H1 (cell line): ENCODE measurements around the gene PFKP. TPM values are rescaled to one million over a fixed set of nuclear protein-coding genes. Genes with fewer than 3 reads are reported as not detected.

Experiments used
- CBX5 ChIP-seq: fragments of 300-800, 300-1000 bp; sonication (generic); IDR thresholded peaks from 2 replicates; pipeline ENCODE4 v1.7.1; 2016; ENCODE audit warnings: antibody characterized with exemption, low read length, low read depth
- CHD1 ChIP-seq: IDR thresholded peaks from 2 replicates; pipeline ENCODE4 v1.6.1; 2012; ENCODE audit warnings: low read depth, low read length, improper control_type of control experiment
- CHD7 ChIP-seq: fragments of 300-600 bp; sonication (generic); IDR thresholded peaks from 2 replicates; pipeline ENCODE4 v1.7.1; 2012; ENCODE audit warnings: low read length, moderate library complexity, mild to moderate bottlenecking, inconsistent platforms; ENCODE audit not compliant: insufficient replicate concordance
- GABPA ChIP-seq: IDR thresholded peaks from 2 replicates; pipeline ENCODE4 v1.6.1; 2011; ENCODE audit warnings: mild to moderate bottlenecking, low read length, moderate library complexity, borderline replicate concordance; ENCODE audit not compliant: insufficient read depth
- RNF2 ChIP-seq: fragments of 200-900, 300-1000 bp; sonication (generic); IDR thresholded peaks from 2 replicates; pipeline ENCODE4 v1.7.1; 2016; ENCODE audit warnings: borderline replicate concordance, low read depth, mild to moderate bottlenecking, antibody characterized with exemption, low read length; ENCODE audit not compliant: poor library complexity, severe bottlenecking; ENCODE audit errors: missing control alignments
- YY1 ChIP-seq: IDR thresholded peaks from 2 replicates; pipeline ENCODE4 v1.6.1; 2011; ENCODE audit warnings: low read depth, mild to moderate bottlenecking, low read length
- polyA plus RNA-seq, 7 experiments: library from polyadenylated mRNA; depleted of rRNA in 3 of 7; stranded (reverse) in 5 of 7; unstranded in 2 of 7; fragments of >200 nt in 5 of 7; fragments of 200-250 nt in 2 of 7; gene quantifications; 1 replicate in 5 of 7; 2 replicates in 1 of 7; 4 replicates in 1 of 7; pipeline versions ENCODE4 v1.2.1 to v1.2.3, GENCODE V29; 2011 to 2013; ENCODE audit warnings: missing spikeins in 2 of 7, mixed read lengths in 2 of 7
- total RNA-seq: library from RNA; stranded (reverse); fragmentation: NEBNext Ultra II Directional; extraction: Animal tissue kit (Norgen Biotek cat#: 25700); gene quantifications from 2 replicates; pipeline ENCODE4 v1.2.1, GENCODE V29; 2021
- TF ChIP-seq, protein P1 (sequence below): IDR thresholded peaks from 2 replicates; pipeline ENCODE4 v1.6.1; 2012; ENCODE audit warnings: inconsistent platforms
- TF ChIP-seq, protein P2 (sequence below): IDR thresholded peaks from 2 replicates; pipeline ENCODE4 v1.6.1; 2011; ENCODE audit warnings: low read length, improper control_type of control experiment

PFKP gene
- total and polyA plus RNA-seq, 2 of the 8 experiments (the other 6 are each of a cell fraction or from before 2014, with no cell fraction given): 51.2 to 128 TPM

DNA sequence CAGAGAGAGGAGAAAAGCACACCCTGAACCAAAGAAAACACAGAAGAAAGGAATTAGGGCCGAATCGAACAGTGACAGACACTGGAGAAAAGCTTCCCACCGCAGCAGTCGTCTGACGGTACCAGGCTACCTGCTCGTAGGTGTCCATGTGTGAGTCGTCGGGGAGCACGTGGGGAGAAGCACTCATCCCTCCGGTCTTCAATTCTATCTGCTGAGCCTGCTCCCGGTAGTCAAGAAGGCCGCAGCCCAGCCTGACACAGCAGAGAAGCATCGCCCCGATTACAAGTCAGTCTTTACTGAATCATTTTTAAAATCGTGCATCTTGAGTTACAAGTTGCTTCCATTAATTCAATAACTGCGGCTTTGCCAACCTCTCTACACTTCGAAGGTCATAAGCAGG, 80.7 kb downstream of the PFKP start (continued):
- TF ChIP-seq CHD7: no peak
- no peak for TF ChIP-seq YY1
- TF ChIP-seq, protein P1, sequence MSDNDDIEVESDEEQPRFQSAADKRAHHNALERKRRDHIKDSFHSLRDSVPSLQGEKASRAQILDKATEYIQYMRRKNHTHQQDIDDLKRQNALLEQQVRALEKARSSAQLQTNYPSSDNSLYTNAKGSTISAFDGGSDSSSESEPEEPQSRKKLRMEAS: no peak
- no peak for TF ChIP-seq RNF2
- TF ChIP-seq, protein P2, sequence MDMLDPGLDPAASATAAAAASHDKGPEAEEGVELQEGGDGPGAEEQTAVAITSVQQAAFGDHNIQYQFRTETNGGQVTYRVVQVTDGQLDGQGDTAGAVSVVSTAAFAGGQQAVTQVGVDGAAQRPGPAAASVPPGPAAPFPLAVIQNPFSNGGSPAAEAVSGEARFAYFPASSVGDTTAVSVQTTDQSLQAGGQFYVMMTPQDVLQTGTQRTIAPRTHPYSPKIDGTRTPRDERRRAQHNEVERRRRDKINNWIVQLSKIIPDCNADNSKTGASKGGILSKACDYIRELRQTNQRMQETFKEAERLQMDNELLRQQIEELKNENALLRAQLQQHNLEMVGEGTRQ: no peak
- no peak for TF ChIP-seq GABPA
- no peak for TF ChIP-seq CBX5
- TF ChIP-seq CHD1: no peak
